Amniotic epithelial cell (primary cell): ENCODE measurements around the gene SCD.
"Not testable (repeated sequence)": the region's sequence is repeated elsewhere in the genome, so short reads cannot be mapped to it uniquely, and the experiment has no call there.

Source experiments
- DNase-seq: peaks from one replicate; pipeline ENCODE4 v3.0.0-alpha.2; 2010; ENCODE audit warnings: low read depth

The SCD gene

DNA sequence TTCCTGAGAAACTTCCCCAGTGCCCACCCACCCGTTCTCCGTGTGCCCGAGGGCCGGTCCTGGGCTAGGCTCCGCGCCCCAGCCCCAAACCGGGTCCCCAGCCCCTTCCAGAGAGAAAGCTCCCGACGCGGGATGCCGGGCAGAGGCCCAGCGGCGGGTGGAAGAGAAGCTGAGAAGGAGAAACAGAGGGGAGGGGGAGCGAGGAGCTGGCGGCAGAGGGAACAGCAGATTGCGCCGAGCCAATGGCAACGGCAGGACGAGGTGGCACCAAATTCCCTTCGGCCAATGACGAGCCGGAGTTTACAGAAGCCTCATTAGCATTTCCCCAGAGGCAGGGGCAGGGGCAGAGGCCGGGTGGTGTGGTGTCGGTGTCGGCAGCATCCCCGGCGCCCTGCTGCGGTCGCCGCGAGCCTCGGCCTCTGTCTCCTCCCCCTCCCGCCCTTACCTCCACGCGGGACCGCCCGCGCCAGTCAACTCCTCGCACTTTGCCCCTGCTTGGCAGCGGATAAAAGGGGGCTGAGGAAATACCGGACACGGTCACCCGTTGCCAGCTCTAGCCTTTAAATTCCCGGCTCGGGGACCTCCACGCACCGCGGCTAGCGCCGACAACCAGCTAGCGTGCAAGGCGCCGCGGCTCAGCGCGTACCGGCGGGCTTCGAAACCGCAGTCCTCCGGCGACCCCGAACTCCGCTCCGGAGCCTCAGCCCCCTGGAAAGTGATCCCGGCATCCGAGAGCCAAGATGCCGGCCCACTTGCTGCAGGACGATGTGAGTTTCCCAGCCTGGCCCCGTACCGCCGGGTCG, at the start of gene SCD:
SCD (plus strand) TSS at position 469 of the 803 bp plus-strand sequence; CDS start at position 741, 272 bp downstream.
- DNase-seq: peak; percentile 91

- no peak for DNase-seq
Measured at GRCh38 chr10:100297242-100297641, 49.8 kb upstream of the SCD start.

- DNase-seq: not testable (repeated sequence)
Measured at GRCh38 chr10:100301123-100301522, 45.9 kb upstream of the SCD start.

GRCh38 chr10:100303724-100304319, 43.2 kb upstream of the SCD start:
- DNase-seq: peak; percentile 29

DNA sequence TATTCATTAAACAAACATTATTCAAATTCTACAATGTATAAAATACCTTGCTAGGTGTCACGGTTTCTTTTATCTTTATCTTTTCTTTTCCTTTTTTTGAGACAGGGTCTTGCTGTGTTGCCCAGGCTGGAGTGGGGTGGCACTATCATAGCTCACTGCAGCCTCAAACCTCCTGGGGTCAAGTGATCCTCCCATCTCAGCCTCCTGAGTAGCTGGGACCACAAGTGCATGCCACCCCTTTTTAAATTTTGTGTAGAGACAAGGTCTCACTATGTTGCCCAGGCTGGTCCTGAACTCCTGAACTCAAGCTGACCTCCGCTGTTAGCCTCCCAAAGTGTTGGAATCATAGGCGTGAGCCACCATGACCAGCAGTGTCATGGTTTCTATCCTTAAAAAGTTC, 42.6 kb upstream of the SCD start:
- DNase-seq: no peak

- DNase-seq: no peak
Measured at GRCh38 chr10:100306861-100307260, 40.2 kb upstream of the SCD start.

DNA sequence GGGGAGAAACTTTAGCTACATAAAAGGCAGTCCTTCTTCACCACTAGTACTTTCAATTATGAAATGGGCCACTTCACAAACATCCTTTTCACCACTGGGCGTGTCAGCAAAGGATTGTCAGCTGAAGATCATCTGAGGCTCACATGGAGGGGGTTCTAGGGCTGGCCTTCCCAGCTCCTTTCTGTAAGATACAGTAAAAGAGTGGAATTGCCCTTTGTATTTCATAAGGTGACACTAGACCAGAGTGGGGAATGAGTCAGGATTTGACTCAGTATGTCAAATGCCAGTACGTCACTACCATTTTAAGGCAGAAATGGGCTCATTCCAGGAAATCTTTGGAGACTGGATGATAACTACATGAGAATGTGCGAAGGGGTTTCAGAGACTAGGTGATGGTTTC, 39.3 kb upstream of the SCD start:
- DNase-seq: peak; percentile 45

DNA sequence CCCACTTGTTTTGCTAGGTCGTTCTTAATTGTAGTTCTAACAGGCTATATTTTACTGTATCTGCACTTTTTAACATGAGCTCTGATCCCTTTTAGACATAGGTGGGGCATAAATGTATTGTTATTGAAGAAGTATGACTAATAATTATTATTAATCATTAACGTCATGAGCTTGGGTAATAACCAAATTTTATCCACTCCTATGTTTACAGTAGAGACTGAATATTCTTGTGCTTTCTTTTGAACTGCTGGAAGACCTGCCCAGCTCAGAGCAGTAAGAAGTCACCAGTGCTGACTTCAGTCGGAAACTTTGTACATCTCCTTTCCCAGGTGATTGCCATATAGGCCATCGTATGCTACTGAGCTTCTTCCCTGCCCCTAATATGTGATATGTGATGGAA, 35.7 kb upstream of the SCD start:
- DNase-seq: no peak

DNA sequence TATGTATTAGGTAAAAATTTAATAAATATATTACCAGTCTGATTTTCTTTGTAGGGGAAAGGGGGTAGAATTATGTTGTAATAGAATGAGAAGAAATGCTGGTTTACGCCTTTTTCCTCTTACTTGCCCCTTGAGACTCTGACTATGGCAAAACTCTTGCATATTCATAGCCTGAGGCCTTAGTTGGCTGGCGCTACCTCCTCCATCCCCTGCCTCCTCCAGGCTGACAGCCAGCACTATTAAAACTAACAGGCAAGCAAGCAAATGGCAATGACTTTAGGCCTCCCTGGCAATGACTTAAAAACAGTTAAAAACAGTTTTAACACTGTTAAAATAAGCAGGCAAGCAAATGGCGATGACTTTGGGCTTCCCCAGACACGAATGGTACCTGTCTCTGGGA, 31.4 kb upstream of the SCD start:
- no peak for DNase-seq

GRCh38 chr10:100318207-100318606, 28.8 kb upstream of the SCD start:
- no peak for DNase-seq

DNA sequence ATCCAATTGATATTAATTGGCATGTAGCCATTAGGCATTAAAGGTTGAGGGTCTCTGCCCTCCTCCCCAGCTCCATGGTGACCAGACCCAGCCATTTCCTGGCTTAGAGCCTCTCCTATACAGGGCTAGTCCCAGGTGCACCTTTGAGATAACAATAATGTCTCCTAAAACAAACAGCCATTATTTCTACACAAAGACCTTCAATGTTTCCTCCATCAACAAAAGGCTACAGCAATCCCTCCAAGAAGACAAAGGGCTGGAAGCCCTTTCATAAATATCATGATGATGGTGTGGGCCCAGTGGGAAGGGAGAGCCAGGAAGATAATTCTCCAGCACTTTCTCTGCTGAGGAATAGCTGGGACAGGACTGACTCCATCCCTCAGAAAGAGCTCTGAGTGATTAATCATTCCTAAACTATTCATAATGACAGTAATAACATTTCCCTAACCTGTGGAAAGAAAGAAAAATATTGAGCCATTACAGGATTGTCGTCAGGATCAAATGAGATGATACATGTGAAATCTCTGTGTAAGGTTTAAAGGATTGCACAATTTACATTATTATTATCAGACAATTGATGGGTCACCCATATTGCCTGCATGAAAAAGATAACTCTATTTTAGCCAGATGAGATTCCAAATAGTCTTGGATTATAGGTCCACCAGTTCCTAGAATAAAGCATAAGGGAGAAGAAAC, 27.2 kb upstream of the SCD start:
- no peak for DNase-seq

DNA sequence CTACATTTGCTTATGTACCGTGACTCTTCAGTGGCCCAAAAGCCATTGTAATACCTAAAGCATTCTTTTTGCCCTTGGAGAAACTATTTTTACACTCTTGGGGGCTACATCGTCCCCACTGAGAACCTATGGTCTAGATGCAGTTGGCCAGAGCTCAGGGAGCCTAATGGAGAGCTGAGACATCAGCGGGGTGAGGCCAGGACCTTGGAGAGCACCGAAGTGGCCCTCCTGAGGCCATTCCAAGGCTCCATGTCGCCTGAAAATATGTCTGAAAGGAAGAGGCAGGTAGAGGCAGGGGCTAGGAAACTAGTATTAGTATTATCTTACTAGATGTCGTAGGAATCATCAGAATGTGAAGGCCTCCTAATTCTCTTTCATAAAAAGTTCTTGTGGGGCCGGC, 21.9 kb upstream of the SCD start:
- DNase-seq: no peak

- DNase-seq: no peak
Measured at GRCh38 chr10:100327007-100327717, 19.9 kb upstream of the SCD start.

DNA sequence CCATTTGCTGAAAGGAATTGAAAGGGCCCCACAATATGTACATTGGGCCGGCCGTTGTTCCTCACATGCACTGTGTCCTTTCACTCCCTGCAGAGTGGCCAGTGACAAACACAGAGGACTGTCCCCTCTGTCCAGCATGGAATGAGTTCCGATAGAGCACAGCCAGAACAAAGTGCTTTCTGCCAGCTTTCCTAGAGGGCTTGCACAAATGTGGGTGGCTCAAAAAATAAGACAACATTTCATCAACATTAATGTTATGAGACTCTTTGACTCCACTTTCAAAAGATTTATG, 19.4 kb upstream of the SCD start:
- no peak for DNase-seq

- no peak for DNase-seq
Measured at GRCh38 chr10:100328198-100328597, 18.8 kb upstream of the SCD start.

DNA sequence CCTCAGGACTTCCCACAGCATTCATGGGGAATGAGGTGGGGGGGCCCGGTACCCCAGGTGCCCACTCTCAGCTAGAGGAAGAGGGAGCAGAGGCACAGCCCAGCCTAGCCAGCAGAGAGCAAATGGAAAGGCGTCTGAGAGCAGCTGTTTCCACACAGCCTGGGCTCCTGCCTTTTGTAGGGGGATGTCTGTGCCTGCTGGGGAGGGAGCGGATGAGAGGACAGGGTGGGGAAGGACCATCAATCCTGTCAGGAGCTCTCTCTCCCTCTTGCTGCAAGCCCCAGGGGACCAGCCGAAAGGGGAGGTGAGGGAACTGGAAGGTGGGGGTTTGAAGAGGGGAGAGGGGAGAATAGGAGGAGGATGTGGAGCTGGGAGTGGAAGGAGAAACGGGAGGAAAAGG, 17.0 kb upstream of the SCD start, which contains the start of gene PKD2L1:
PKD2L1 (minus strand) TSS at position 150 of the 400 bp plus-strand sequence; CDS start at position 25, 125 bp downstream.
- no peak for DNase-seq

GRCh38 chr10:100333106-100333505, 13.9 kb upstream of the SCD start:
- no peak for DNase-seq

DNA sequence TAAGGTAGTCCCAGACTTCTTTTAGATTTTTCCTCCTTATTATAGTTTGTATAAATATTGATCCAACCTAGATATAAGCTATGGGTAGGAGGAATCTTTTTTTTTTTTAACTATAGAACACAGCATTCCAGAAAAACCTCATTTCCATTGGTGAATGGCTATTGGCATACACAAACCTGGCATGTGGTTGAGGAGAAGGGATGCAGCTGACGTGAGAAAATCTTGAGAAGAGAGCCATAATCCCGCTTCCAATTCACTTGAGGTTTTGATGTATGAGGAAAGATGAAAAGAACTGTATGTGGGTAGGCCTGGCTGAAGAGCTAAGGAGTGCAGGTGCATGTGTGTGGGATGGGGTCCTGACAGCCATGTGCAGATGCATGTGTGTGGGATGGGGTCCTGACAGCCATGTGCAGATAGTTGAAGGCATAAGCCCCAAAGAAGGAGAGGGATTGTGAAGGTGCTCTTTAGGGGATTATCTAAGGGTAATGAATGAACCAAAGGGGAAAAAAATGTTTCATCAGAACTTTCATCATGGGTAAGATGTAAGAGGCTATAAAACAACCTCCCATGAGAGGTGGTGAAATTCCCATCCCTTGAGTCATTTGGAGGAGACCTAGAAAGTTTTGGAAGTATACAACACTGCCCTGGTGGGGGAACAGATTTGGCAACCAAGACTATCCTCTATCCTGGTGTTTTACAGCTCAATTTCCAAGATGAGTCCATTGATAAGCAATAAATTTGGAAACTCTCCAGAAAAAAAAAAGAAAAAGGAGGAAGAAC, 13.2 kb upstream of the SCD start:
- DNase-seq: no peak

- DNase-seq: no peak
Measured at GRCh38 chr10:100334762-100335161, 12.3 kb upstream of the SCD start.

- no peak for DNase-seq
Measured at GRCh38 chr10:100338434-100339036, 8.5 kb upstream of the SCD start.

- no peak for DNase-seq
Measured at GRCh38 chr10:100339236-100339635, 7.8 kb upstream of the SCD start.
